ENCODE data around the gene ZNF446. TPM values are rescaled to one million over a fixed set of nuclear protein-coding genes. Genes with fewer than 3 reads are reported as not detected.

ZNF446 gene
- total and polyA plus RNA-seq, 10 of the 15 experiments (the other 5 are each of a cell fraction or from before 2014, with no cell fraction given) = 0.14 to 6.9 (median 4.1) TPM

DNA sequence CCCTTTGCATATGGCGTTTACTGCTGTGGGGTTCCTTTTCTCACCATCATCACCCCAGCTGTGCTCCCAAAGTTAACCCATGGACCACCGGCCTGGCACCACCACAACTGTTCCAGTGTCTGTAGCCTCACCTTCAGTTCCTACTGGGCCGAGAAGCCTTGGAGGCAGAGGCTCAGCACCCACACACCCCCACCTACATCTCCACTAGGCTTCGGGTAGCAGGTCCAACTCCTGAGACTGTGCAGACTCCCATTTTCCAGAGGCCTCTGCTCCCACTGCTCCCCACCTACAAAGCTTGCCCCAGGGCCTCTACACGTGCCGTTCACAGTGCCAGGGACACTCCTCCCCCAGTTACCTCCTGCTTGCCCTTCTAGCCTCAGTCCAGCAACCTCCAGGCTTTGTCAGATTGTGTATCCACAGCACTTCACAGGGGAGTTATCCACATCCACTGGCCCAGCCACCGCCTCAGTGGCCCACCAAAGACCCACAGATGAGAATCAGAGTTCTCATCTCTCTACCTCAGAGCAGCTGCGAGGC lies 21.6 kb downstream of the ZNF446 start (continued):
- TF ChIP-seq, protein P1, sequence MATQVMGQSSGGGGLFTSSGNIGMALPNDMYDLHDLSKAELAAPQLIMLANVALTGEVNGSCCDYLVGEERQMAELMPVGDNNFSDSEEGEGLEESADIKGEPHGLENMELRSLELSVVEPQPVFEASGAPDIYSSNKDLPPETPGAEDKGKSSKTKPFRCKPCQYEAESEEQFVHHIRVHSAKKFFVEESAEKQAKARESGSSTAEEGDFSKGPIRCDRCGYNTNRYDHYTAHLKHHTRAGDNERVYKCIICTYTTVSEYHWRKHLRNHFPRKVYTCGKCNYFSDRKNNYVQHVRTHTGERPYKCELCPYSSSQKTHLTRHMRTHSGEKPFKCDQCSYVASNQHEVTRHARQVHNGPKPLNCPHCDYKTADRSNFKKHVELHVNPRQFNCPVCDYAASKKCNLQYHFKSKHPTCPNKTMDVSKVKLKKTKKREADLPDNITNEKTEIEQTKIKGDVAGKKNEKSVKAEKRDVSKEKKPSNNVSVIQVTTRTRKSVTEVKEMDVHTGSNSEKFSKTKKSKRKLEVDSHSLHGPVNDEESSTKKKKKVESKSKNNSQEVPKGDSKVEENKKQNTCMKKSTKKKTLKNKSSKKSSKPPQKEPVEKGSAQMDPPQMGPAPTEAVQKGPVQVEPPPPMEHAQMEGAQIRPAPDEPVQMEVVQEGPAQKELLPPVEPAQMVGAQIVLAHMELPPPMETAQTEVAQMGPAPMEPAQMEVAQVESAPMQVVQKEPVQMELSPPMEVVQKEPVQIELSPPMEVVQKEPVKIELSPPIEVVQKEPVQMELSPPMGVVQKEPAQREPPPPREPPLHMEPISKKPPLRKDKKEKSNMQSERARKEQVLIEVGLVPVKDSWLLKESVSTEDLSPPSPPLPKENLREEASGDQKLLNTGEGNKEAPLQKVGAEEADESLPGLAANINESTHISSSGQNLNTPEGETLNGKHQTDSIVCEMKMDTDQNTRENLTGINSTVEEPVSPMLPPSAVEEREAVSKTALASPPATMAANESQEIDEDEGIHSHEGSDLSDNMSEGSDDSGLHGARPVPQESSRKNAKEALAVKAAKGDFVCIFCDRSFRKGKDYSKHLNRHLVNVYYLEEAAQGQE (IDR thresholded peaks at IDR 0.05; ENCODE audit: low read depth, low read length) = no peak
- no peak for TF ChIP-seq CREB1 (IDR thresholded peaks at IDR 0.05; ENCODE audit: low read depth)
- no peak for TF ChIP-seq PML (IDR thresholded peaks at IDR 0.05; ENCODE audit: low read length)
- TF ChIP-seq, protein P2, sequence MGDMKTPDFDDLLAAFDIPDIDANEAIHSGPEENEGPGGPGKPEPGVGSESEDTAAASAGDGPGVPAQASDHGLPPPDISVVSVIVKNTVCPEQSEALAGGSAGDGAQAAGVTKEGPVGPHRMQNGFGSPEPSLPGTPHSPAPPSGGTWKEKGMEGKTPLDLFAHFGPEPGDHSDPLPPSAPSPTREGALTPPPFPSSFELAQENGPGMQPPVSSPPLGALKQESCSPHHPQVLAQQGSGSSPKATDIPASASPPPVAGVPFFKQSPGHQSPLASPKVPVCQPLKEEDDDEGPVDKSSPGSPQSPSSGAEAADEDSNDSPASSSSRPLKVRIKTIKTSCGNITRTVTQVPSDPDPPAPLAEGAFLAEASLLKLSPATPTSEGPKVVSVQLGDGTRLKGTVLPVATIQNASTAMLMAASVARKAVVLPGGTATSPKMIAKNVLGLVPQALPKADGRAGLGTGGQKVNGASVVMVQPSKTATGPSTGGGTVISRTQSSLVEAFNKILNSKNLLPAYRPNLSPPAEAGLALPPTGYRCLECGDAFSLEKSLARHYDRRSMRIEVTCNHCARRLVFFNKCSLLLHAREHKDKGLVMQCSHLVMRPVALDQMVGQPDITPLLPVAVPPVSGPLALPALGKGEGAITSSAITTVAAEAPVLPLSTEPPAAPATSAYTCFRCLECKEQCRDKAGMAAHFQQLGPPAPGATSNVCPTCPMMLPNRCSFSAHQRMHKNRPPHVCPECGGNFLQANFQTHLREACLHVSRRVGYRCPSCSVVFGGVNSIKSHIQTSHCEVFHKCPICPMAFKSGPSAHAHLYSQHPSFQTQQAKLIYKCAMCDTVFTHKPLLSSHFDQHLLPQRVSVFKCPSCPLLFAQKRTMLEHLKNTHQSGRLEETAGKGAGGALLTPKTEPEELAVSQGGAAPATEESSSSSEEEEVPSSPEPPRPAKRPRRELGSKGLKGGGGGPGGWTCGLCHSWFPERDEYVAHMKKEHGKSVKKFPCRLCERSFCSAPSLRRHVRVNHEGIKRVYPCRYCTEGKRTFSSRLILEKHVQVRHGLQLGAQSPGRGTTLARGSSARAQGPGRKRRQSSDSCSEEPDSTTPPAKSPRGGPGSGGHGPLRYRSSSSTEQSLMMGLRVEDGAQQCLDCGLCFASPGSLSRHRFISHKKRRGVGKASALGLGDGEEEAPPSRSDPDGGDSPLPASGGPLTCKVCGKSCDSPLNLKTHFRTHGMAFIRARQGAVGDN (IDR thresholded peaks at IDR 0.05) = no peak
- TF ChIP-seq YY1 (IDR thresholded peaks at IDR 0.05; ENCODE audit: low read depth, low read length) = no peak
- no peak for TF ChIP-seq SREBF1 (IDR thresholded peaks at IDR 0.05; ENCODE audit: low read length)
- no peak for TF ChIP-seq MTA3 (IDR thresholded peaks at IDR 0.05; ENCODE audit: borderline replicate concordance, low read length)
- no peak for TF ChIP-seq ZNF24 (IDR thresholded peaks at IDR 0.05)
- no peak for TF ChIP-seq RBBP5 (conservative IDR thresholded peaks at IDR 0.05)
